Neural progenitor cell (in vitro differentiated cells): Measurements from ENCODE around the gene CAMK1D.
"Not testable (repeated sequence)": the region's sequence is repeated elsewhere in the genome, so short reads cannot be mapped to it uniquely, and the experiment has no call there.

Source experiments
- EZH2 ChIP-seq: fragments of 200-600 bp; sonication (generic); IDR thresholded peaks from 2 replicates; pipeline ENCODE4 v1.6.1; 2017; ENCODE audit warnings: antibody characterized with exemption, mild to moderate bottlenecking, moderate library complexity
- TF ChIP-seq, protein P1 (sequence below): fragments of 200-600 bp; sonication (generic); IDR thresholded peaks from 2 replicates; pipeline ENCODE4 v1.5.1; 2017; ENCODE audit warnings: antibody characterized with exemption, mild to moderate bottlenecking

DNA sequence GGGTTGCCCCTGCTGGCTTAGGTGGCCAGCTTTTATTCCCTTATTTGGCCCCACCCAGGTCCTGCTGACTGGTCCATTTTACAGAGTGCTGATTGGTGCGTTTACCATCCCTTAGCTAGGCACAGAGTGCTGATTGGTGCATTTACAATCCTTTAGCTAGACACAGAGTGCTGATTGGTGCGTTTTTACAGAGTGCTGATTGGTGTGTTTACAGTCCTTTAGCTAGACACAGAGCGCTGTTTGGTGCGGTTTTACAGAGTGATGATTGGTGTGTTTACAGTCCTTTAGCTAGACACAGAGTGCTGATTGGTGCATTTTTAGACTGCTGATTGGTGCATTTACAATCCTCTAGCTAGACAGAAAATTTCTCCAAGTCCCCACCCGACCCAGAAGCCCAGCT lies 39.6 kb upstream of the CAMK1D start:
- TF ChIP-seq, protein P1, sequence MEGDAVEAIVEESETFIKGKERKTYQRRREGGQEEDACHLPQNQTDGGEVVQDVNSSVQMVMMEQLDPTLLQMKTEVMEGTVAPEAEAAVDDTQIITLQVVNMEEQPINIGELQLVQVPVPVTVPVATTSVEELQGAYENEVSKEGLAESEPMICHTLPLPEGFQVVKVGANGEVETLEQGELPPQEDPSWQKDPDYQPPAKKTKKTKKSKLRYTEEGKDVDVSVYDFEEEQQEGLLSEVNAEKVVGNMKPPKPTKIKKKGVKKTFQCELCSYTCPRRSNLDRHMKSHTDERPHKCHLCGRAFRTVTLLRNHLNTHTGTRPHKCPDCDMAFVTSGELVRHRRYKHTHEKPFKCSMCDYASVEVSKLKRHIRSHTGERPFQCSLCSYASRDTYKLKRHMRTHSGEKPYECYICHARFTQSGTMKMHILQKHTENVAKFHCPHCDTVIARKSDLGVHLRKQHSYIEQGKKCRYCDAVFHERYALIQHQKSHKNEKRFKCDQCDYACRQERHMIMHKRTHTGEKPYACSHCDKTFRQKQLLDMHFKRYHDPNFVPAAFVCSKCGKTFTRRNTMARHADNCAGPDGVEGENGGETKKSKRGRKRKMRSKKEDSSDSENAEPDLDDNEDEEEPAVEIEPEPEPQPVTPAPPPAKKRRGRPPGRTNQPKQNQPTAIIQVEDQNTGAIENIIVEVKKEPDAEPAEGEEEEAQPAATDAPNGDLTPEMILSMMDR: not testable (repeated sequence)
- TF ChIP-seq EZH2: not testable (repeated sequence)
